Measurements from ENCODE around the gene SLC25A27. TPM values are rescaled to one million over a fixed set of nuclear protein-coding genes. Genes with fewer than 3 reads are reported as not detected.

The SLC25A27 gene
- total and polyA plus RNA-seq, 2 experiments from 2014 or later: 8.5 to 16.2 TPM

GRCh38 chr6:46667377-46667776 lies 14.6 kb downstream of the SLC25A27 start:
- Histone ChIP-seq H3K4me3 (no peak overlapping the region), H4K20me1 (replicated peaks; ENCODE audit: insufficient read depth) (no peaks in the 10 kb centered on the region), H3K79me2 (replicated peaks; ENCODE audit: insufficient read depth) (no peaks in the 10 kb centered on the region), H2AFZ (no peak overlapping the region), H3K27ac (ENCODE audit: low read depth) (no peak overlapping the region), H3K4me1 (ENCODE audit: insufficient read depth) (no peaks in the 10 kb centered on the region), H3F3A (replicated peaks; ENCODE audit: low read depth) (no peaks in the 10 kb centered on the region), H3K36me3 (ENCODE audit: insufficient read depth) (no peaks in the 10 kb centered on the region), H3K9me2 (ENCODE audit: insufficient read depth) (no peaks in the 10 kb centered on the region), H3K4me2 (no peak overlapping the region), H3K27me3 (ENCODE audit: insufficient read depth) (no peaks in the 10 kb centered on the region)
- Mint-ChIP-seq H3K27ac (no peak overlapping the region), H3K27me3 (ENCODE audit: insufficient read depth, low read depth, poor library complexity) (no peaks in the 10 kb centered on the region), H3K4me3 (no peak overlapping the region), H3K9me3 (no peaks in the 10 kb centered on the region), H3K36me3 (ENCODE audit: low read depth) (no peaks in the 10 kb centered on the region), H3K4me1 (no peaks in the 10 kb centered on the region)
- ATAC-seq (no peak), DNase-seq (ENCODE audit: low spot score) (no peak)
- TF ChIP-seq CTCF (conservative IDR thresholded peaks at IDR 0.05; ENCODE audit: low read depth in 2 of 2) (no peak), ZNF114 (CRISPR knock-in tag; IDR thresholded peaks at IDR 0.05) (no peak), NANOG (IDR thresholded peaks at IDR 0.05; ENCODE audit: borderline replicate concordance) (no peak), ZNF462 (CRISPR knock-in tag; IDR thresholded peaks at IDR 0.05) (no peak), ZNF331 (CRISPR knock-in tag; IDR thresholded peaks at IDR 0.05; ENCODE audit: low read depth) (no peak), EZH2 (IDR thresholded peaks at IDR 0.05; ENCODE audit: low read depth, unreplicated experiment) (no peak), JUNB (IDR thresholded peaks at IDR 0.05; ENCODE audit: unreplicated experiment) (no peak), REST (IDR thresholded peaks at IDR 0.05; ENCODE audit: unreplicated experiment) (no peak), EZH2phosphoT487 (IDR thresholded peaks at IDR 0.05; ENCODE audit: unreplicated experiment) (no peak), ETS1 (IDR thresholded peaks at IDR 0.05) (no peak), POLR2AphosphoS5 (IDR thresholded peaks at IDR 0.05; ENCODE audit: low read depth) (no peak), STAT1 (IDR thresholded peaks at IDR 0.05; ENCODE audit: unreplicated experiment) (no peak), CREB1 (CRISPR knock-in tag; IDR thresholded peaks at IDR 0.05; ENCODE audit: low read depth) (no peak)

Measured in GM23338 (cell line).